H1 (cell line): ENCODE data around the gene PIK3R4. TPM values are rescaled to one million over a fixed set of nuclear protein-coding genes. Genes with fewer than 3 reads are reported as not detected.

ENCODE experiments used
- BRCA1 ChIP-seq: IDR thresholded peaks from 2 replicates; pipeline ENCODE4 v1.6.1; 2012; ENCODE audit warnings: low read depth, low read length, improper control_type of control experiment
- CTBP2 ChIP-seq: IDR thresholded peaks from 2 replicates; pipeline ENCODE4 v1.7.0; 2011; ENCODE audit warnings: borderline replicate concordance, mild to moderate bottlenecking, moderate library complexity, mixed read lengths, low read length; ENCODE audit not compliant: insufficient read depth, insufficient read length
- HDAC2 ChIP-seq, 2 experiments: fragments of 300-600 bp in 1 of 2; sonication (generic) in 1 of 2; IDR thresholded peaks; 2 replicates each; pipeline ENCODE4 v1.6.1; 2011 to 2012; ENCODE audit warnings: low read depth in 2 of 2, low read length in 2 of 2, mild to moderate bottlenecking in 2 of 2, moderate library complexity in 2 of 2, borderline replicate concordance in 1 of 2, inconsistent platforms in 1 of 2
- KDM5A ChIP-seq: fragments of 200-600 bp; IDR thresholded peaks from 2 replicates; pipeline ENCODE4 v1.7.1; 2012; ENCODE audit warnings: mild to moderate bottlenecking, low read length, inconsistent platforms, mixed read lengths
- SP1 ChIP-seq: IDR thresholded peaks from 2 replicates; pipeline ENCODE4 v1.6.1; 2011; ENCODE audit warnings: low read depth, low read length
- polyA plus RNA-seq, 7 experiments: library from polyadenylated mRNA; depleted of rRNA in 3 of 7; stranded (reverse) in 5 of 7; unstranded in 2 of 7; fragments of >200 nt in 5 of 7; fragments of 200-250 nt in 2 of 7; gene quantifications; 1 replicate in 5 of 7; 2 replicates in 1 of 7; 4 replicates in 1 of 7; pipeline versions ENCODE4 v1.2.1 to v1.2.3, GENCODE V29; 2011 to 2013; ENCODE audit warnings: missing spikeins in 2 of 7, mixed read lengths in 2 of 7
- total RNA-seq: library from RNA; stranded (reverse); fragmentation: NEBNext Ultra II Directional; extraction: Animal tissue kit (Norgen Biotek cat#: 25700); gene quantifications from 2 replicates; pipeline ENCODE4 v1.2.1, GENCODE V29; 2021
- TF ChIP-seq, protein P1 (sequence below): fragments of 300-600 bp; sonication (generic); IDR thresholded peaks from 2 replicates; pipeline ENCODE4 v1.7.1; 2012; ENCODE audit warnings: low read length, moderate library complexity, mild to moderate bottlenecking, inconsistent platforms; ENCODE audit not compliant: insufficient replicate concordance

Gene PIK3R4
- total and polyA plus RNA-seq, 2 of the 8 experiments (the other 6 are each of a cell fraction or from before 2014, with no cell fraction given): 43.8 to 87.4 TPM

DNA sequence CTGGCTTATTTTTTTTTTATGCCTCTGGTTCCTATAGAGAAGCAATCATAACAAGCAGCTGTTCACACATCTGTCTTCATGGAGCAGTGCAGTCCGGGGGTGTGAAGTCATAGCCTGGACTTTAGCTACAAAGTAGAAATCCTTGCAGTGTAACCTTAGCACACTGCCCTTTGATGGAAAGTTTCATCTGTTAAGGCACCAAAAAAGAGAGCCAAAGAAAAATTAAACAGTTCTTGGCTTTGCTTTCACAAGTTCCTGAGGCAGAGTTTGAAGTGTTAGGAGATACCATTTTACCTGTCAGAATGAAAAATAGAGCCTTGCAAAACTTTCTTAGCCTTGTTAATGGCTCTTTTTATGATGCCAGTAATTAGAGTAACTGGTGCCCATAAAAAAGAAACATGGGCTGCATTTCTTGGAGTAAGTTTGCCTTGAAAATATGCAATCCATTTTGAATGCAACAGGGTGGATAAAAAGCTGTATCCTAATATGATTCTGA lies 84.1 kb downstream of the PIK3R4 start (continued):
- TF ChIP-seq, protein P1, sequence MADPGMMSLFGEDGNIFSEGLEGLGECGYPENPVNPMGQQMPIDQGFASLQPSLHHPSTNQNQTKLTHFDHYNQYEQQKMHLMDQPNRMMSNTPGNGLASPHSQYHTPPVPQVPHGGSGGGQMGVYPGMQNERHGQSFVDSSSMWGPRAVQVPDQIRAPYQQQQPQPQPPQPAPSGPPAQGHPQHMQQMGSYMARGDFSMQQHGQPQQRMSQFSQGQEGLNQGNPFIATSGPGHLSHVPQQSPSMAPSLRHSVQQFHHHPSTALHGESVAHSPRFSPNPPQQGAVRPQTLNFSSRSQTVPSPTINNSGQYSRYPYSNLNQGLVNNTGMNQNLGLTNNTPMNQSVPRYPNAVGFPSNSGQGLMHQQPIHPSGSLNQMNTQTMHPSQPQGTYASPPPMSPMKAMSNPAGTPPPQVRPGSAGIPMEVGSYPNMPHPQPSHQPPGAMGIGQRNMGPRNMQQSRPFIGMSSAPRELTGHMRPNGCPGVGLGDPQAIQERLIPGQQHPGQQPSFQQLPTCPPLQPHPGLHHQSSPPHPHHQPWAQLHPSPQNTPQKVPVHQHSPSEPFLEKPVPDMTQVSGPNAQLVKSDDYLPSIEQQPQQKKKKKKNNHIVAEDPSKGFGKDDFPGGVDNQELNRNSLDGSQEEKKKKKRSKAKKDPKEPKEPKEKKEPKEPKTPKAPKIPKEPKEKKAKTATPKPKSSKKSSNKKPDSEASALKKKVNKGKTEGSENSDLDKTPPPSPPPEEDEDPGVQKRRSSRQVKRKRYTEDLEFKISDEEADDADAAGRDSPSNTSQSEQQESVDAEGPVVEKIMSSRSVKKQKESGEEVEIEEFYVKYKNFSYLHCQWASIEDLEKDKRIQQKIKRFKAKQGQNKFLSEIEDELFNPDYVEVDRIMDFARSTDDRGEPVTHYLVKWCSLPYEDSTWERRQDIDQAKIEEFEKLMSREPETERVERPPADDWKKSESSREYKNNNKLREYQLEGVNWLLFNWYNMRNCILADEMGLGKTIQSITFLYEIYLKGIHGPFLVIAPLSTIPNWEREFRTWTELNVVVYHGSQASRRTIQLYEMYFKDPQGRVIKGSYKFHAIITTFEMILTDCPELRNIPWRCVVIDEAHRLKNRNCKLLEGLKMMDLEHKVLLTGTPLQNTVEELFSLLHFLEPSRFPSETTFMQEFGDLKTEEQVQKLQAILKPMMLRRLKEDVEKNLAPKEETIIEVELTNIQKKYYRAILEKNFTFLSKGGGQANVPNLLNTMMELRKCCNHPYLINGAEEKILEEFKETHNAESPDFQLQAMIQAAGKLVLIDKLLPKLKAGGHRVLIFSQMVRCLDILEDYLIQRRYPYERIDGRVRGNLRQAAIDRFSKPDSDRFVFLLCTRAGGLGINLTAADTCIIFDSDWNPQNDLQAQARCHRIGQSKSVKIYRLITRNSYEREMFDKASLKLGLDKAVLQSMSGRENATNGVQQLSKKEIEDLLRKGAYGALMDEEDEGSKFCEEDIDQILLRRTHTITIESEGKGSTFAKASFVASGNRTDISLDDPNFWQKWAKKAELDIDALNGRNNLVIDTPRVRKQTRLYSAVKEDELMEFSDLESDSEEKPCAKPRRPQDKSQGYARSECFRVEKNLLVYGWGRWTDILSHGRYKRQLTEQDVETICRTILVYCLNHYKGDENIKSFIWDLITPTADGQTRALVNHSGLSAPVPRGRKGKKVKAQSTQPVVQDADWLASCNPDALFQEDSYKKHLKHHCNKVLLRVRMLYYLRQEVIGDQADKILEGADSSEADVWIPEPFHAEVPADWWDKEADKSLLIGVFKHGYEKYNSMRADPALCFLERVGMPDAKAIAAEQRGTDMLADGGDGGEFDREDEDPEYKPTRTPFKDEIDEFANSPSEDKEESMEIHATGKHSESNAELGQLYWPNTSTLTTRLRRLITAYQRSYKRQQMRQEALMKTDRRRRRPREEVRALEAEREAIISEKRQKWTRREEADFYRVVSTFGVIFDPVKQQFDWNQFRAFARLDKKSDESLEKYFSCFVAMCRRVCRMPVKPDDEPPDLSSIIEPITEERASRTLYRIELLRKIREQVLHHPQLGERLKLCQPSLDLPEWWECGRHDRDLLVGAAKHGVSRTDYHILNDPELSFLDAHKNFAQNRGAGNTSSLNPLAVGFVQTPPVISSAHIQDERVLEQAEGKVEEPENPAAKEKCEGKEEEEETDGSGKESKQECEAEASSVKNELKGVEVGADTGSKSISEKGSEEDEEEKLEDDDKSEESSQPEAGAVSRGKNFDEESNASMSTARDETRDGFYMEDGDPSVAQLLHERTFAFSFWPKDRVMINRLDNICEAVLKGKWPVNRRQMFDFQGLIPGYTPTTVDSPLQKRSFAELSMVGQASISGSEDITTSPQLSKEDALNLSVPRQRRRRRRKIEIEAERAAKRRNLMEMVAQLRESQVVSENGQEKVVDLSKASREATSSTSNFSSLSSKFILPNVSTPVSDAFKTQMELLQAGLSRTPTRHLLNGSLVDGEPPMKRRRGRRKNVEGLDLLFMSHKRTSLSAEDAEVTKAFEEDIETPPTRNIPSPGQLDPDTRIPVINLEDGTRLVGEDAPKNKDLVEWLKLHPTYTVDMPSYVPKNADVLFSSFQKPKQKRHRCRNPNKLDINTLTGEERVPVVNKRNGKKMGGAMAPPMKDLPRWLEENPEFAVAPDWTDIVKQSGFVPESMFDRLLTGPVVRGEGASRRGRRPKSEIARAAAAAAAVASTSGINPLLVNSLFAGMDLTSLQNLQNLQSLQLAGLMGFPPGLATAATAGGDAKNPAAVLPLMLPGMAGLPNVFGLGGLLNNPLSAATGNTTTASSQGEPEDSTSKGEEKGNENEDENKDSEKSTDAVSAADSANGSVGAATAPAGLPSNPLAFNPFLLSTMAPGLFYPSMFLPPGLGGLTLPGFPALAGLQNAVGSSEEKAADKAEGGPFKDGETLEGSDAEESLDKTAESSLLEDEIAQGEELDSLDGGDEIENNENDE: no peak
- TF ChIP-seq CTBP2 (no peak), HDAC2 (IDR thresholded peaks at IDR 0.05; ENCODE audit: borderline replicate concordance in 1 of 2, low read depth in 2 of 2, low read length in 2 of 2) (no peak), SP1 (no peak), BRCA1 (no peak), KDM5A (no peak)
